BJ (cell line): ENCODE data around the gene PSMC6. TPM values are rescaled to one million over a fixed set of nuclear protein-coding genes. Genes with fewer than 3 reads are reported as not detected.

ENCODE experiments used
- CTCF ChIA-PET: fragments of 350-600 bp; formaldehyde crosslinking; extraction: SDS; loops from one replicate; lab custom pipeline; 2021; ENCODE audit warnings: antibody characterized with exemption, inconsistent platforms; lab: Yijun Ruan, JAX
- POLR2A ChIA-PET: fragments of 300-600 bp; sonication (Branson Sonifier 250); formaldehyde crosslinking; extraction: SDS; loops from one replicate; lab custom pipeline; 2021; ENCODE audit warnings: antibody characterized with exemption; lab: Charles Lee
- DNase-seq: peaks from one replicate; pipeline ENCODE4 v3.0.0-alpha.2; 2011; ENCODE audit warnings: low read depth
- H3K27me3 ChIP-seq: 2 replicates; pipeline ENCODE4 v1.6.0; 2011; ENCODE audit warnings: low read length; ENCODE audit not compliant: control insufficient read depth, insufficient read depth
- H3K36me3 ChIP-seq: 2 replicates; pipeline ENCODE4 v1.5.1; 2011; ENCODE audit warnings: low read length; ENCODE audit not compliant: control insufficient read depth, insufficient read depth
- H3K4me3 ChIP-seq: 2 replicates; pipeline ENCODE4 v1.5.1; 2011; ENCODE audit warnings: low read depth, mild to moderate bottlenecking, control low read depth, low read length
- CTCF ChIP-seq: IDR thresholded peaks from 2 replicates; pipeline ENCODE4 v1.5.1; 2011; ENCODE audit warnings: low read depth, mild to moderate bottlenecking, control low read depth, inconsistent platforms, low read length, moderate library complexity; ENCODE audit not compliant: insufficient read depth
- polyA plus RNA-seq: library from polyadenylated mRNA; depleted of rRNA; stranded (reverse); fragments of >200 nt; gene quantifications from 2 replicates; pipeline ENCODE4 v1.2.3, GENCODE V29; 2011

PSMC6 gene
- polyA plus RNA-seq, 1 experiment, result 28.5 TPM

- ChIA-PET CTCF (no interaction called here), POLR2A (no interaction called here)
- DNase-seq, result no peak
- TF ChIP-seq CTCF, result peak; percentile 15; the same call in 1 of the 2 replicates
- no peak overlapping the region for H3K4me3 ChIP-seq
- H3K36me3 ChIP-seq, result peaks cover 2% of the 10 kb centered on the region; the same call in 1 of the 2 replicates
- no peaks in the 10 kb centered on the region for H3K27me3 ChIP-seq
Measured at GRCh38 chr14:52678591-52678990, 28.4 kb upstream of the PSMC6 start.

- H3K27me3 ChIP-seq, result no peaks in the 10 kb centered on the region
- no peak for TF ChIP-seq CTCF
- no peaks in the 10 kb centered on the region for H3K36me3 ChIP-seq
- ChIA-PET POLR2A (no interaction called here), CTCF (no interaction called here)
- no peak for DNase-seq
- H3K4me3 ChIP-seq, result no peak overlapping the region
Measured at GRCh38 chr14:52683985-52684520, 22.9 kb upstream of the PSMC6 start.

GRCh38 chr14:52686176-52686575 is 20.8 kb upstream of the PSMC6 start:
- Histone ChIP-seq H3K36me3 (no peaks in the 10 kb centered on the region), H3K27me3 (no peaks in the 10 kb centered on the region), H3K4me3 (no peak overlapping the region)
- CTCF ChIA-PET, result no interaction called here
- no peak for DNase-seq
- TF ChIP-seq CTCF, result no peak
- POLR2A ChIA-PET, result no interaction called here

- Histone ChIP-seq H3K27me3 (no peaks in the 10 kb centered on the region), H3K4me3 (no peak overlapping the region), H3K36me3 (no peaks in the 10 kb centered on the region)
- no peak for TF ChIP-seq CTCF
- CTCF ChIA-PET, result no interaction called here
- POLR2A ChIA-PET, result interaction anchor here (1.1 kb wide), 1 partner anchor 8 kb away, joined by 3 read pairs; no protein-coding TSS in a partner anchor
- DNase-seq, result no peak
Measured at GRCh38 chr14:52690983-52691760, 15.8 kb upstream of the PSMC6 start.

- Histone ChIP-seq H3K4me3 (no peak overlapping the region), H3K27me3 (no peaks in the 10 kb centered on the region), H3K36me3 (no peaks in the 10 kb centered on the region)
- ChIA-PET CTCF (no interaction called here), POLR2A (interaction anchor here (1.1 kb wide), 1 partner anchor 9 kb away, joined by 3 read pairs; no protein-coding TSS in a partner anchor)
- DNase-seq, result no peak
- no peak for TF ChIP-seq CTCF
Measured at GRCh38 chr14:52692248-52692962, 14.6 kb upstream of the PSMC6 start.
